GM06990 (cell line): ENCODE results near the gene PLCB4.

Source experiments
- DNase-seq: peaks from one replicate; pipeline ENCODE4 v3.0.0-alpha.2; 2011; ENCODE audit not compliant: insufficient read length; ENCODE audit errors: extremely low read depth
- H3K27me3 ChIP-seq: replicated peaks from 2 replicates; pipeline ENCODE4 v1.6.0; 2011; ENCODE audit warnings: low read length; ENCODE audit not compliant: control insufficient read depth, insufficient read depth
- H3K36me3 ChIP-seq: 2 replicates; pipeline ENCODE4 v1.5.1; 2011; ENCODE audit warnings: low read length; ENCODE audit not compliant: control insufficient read depth, insufficient read depth
- H3K4me3 ChIP-seq: replicated peaks from 2 replicates; pipeline ENCODE4 v1.5.1; 2011; ENCODE audit warnings: low read depth, mild to moderate bottlenecking, control low read depth, low read length
- TF ChIP-seq, protein P1 (sequence below): IDR thresholded peaks from 2 replicates; pipeline ENCODE4 v1.5.1; 2011; ENCODE audit warnings: low read length, control low read depth, mild to moderate bottlenecking, inconsistent platforms; ENCODE audit not compliant: insufficient read depth, poor library complexity, severe bottlenecking

PLCB4 gene

DNA sequence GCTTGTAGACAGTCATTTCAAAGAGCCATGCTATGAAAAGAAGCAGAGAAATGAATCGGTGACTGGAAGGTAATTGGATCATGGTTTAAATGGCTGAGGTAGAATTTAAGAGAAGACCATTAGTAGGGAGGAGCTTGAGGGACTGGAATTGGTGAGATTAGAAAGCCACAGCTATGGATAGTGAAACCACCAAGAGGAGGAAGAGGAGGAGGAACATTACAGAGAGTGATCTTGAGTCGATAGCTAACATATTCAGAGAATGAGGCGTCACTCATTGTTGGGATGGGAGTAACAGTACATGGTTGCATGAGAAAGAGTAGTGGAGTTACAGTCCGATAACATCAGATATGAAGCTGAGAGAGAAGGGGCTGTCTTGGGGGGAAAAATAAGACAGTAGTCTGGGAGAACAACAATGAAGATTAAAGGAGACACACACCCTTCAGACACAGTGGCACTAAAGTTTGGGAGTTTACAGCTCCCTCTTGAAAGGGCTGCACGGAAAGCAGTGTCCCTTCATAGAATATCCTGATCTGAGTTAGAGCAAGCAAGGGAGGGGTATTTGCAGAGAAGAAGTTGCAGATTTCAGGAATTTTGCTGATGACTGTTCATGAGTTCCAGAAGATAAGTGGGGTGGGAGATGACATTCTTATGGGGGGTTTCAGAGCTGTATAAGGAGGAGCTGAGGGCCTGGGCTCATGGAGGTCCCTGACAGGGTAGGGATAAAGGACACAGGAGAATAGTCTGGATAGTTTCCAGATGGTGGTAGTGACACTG, 430.4 kb downstream of the PLCB4 start:
- H3K27me3 ChIP-seq, result no peaks in the 10 kb centered on the region
- H3K4me3 ChIP-seq, result no peak overlapping the region
- no peaks in the 10 kb centered on the region for H3K36me3 ChIP-seq
- DNase-seq, result no peak
- TF ChIP-seq, protein P1, sequence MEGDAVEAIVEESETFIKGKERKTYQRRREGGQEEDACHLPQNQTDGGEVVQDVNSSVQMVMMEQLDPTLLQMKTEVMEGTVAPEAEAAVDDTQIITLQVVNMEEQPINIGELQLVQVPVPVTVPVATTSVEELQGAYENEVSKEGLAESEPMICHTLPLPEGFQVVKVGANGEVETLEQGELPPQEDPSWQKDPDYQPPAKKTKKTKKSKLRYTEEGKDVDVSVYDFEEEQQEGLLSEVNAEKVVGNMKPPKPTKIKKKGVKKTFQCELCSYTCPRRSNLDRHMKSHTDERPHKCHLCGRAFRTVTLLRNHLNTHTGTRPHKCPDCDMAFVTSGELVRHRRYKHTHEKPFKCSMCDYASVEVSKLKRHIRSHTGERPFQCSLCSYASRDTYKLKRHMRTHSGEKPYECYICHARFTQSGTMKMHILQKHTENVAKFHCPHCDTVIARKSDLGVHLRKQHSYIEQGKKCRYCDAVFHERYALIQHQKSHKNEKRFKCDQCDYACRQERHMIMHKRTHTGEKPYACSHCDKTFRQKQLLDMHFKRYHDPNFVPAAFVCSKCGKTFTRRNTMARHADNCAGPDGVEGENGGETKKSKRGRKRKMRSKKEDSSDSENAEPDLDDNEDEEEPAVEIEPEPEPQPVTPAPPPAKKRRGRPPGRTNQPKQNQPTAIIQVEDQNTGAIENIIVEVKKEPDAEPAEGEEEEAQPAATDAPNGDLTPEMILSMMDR, result no peak

GRCh38 chr20:9500121-9500520, 431.2 kb downstream of the PLCB4 start:
- no peak overlapping the region for H3K4me3 ChIP-seq
- TF ChIP-seq, protein P1, result no peak
- H3K36me3 ChIP-seq, result no peaks in the 10 kb centered on the region
- DNase-seq, result no peak
- H3K27me3 ChIP-seq, result no peaks in the 10 kb centered on the region

GRCh38 chr20:9501473-9501872, 432.6 kb downstream of the PLCB4 start:
- no peak for DNase-seq
- Histone ChIP-seq H3K27me3 (no peaks in the 10 kb centered on the region), H3K4me3 (no peak overlapping the region), H3K36me3 (no peaks in the 10 kb centered on the region)
- TF ChIP-seq, protein P1, result no peak

DNA sequence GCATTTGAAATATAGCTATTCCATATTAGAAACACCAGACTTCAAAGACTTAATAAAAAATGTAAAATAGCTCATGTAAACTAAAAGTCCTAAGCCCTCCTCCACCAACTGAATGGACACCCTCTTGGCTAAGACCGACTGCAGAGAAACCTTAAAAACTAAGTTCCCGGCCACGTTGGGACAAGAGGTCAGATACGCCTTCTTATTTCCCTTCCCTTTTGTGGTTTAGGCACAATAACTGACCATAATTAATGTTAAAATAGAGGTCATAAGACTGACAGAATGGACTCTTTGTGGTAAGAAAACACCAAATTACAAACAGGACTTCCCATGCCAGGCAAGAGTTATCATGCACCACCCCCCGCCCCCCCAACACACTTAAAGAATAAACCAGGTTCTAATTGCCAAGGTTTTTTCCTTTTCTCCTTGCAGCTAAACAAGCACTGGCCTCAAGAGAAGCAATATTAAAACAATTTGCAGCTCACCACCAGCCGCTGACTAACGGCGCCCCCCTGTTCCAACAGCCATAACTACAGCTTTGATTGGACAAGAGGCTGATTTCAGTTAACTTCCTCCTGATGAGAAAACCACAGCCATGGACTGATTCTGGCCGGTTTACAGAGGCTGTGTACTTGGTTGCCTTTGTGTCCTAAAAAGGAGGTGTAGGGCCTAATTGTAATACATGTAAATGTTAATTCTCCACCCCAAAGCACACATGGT, 434.8 kb downstream of the PLCB4 start:
- TF ChIP-seq, protein P1, result peak; percentile 27
- H3K36me3 ChIP-seq, result no peaks in the 10 kb centered on the region
- no peak for DNase-seq
- H3K4me3 ChIP-seq, result no peak overlapping the region
- no peaks in the 10 kb centered on the region for H3K27me3 ChIP-seq

DNA sequence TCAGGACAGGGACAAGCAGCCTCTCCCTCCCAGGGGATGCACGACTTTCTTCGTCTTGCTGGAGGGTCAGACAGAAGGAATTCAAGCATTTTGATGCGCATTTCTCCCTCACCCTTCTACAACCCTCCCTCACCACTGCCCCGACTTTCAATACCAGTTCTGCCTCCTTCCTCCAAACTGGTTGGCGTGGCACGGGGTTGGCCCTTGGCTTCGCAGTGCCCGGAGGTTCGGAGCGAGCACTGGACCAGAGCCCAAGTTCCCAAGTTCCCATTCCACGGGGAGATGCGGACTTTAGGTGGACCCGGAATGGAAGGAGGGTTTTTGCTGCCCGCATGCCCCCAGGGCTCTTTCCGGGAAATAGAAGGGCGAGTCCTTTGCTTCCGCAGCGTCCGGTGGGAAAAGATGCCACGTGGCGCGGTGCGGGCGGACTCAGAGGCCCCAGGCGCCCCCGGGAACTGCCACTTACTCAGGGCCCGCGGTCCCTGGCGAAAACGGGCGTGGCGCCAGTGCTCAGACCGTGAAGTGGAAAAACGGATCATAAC, 437.5 kb downstream of the PLCB4 start:
- Histone ChIP-seq H3K36me3 (no peaks in the 10 kb centered on the region), H3K4me3 (no peak overlapping the region), H3K27me3 (no peaks in the 10 kb centered on the region)
- TF ChIP-seq, protein P1, result no peak
- no peak for DNase-seq
